Testis (tissue), 3 donors: ENCODE data around the gene MBTPS2. TPM values are rescaled to one million over a fixed set of nuclear protein-coding genes. Genes with fewer than 3 reads are reported as not detected.
A peak's percentile ranks its signal among the peaks of the same experiment; 100 is the strongest.
"Not testable (repeated sequence)": the region's sequence is repeated elsewhere in the genome, so short reads cannot be mapped to it uniquely, and the experiment has no call there.

ENCODE experiments used
- DNase-seq: peaks from one replicate; pipeline ENCODE4 v3.0.0-alpha.2; 2019
- H3K27ac ChIP-seq, 2 donors: fragments of 200-600 bp; sonication (generic); one replicate each; pipeline ENCODE4 v1.5.1; 2019
- H3K27me3 ChIP-seq: fragments of 200-600 bp; sonication (generic); one replicate; pipeline ENCODE4 v1.5.1; 2019
- H3K36me3 ChIP-seq: fragments of 200-600 bp; sonication (generic); one replicate; pipeline ENCODE4 v1.5.1; 2017; ENCODE audit warnings: low read depth; ENCODE audit errors: missing control alignments
- H3K4me1 ChIP-seq: fragments of 200-600 bp; sonication (generic); one replicate; pipeline ENCODE4 v1.5.1; 2019
- H3K4me3 ChIP-seq, 2 donors: fragments of 200-600 bp; sonication (generic); one replicate each; pipeline ENCODE4 v1.5.1; 2017 to 2019
- H3K9me3 ChIP-seq: fragments of 200-600 bp; sonication (generic); one replicate; pipeline ENCODE4 v1.5.1; 2017
- POLR2A ChIP-seq: fragments of 450-650 bp; IDR thresholded peaks from one replicate; pipeline ENCODE4 v1.6.1; 2017; ENCODE audit warnings: antibody characterized with exemption, mild to moderate bottlenecking, moderate library complexity
- WGBS, 2 donors: methylation state at CpG; one replicate each; pipeline ENCODE4 v1.1.5; 2018; 5-methylcytosine and 5-hydroxymethylcytosine counted together
- intact Hi-C: fragments of 100-400 bp; cut with DNase I; formaldehyde crosslinking; loops from one replicate; pipeline ENCODE4 v1.15.1; 2023; ENCODE audit warnings: low total_unique reads
- polyA plus RNA-seq: library from polyadenylated mRNA; stranded (reverse); fragments of 350-450 nt; fragmentation: Illumina TruSeq; extraction: RNeasy Lipid Tissue Mini Kit (QIAGEN cat#74804); gene quantifications from one replicate; pipeline ENCODE4 v1.2.3, GENCODE V29; 2014; ENCODE audit warnings: low read depth, low replicate concordance; ENCODE audit not compliant: insufficient read depth
- total RNA-seq, 2 donors: library from RNA; depleted of rRNA; stranded (reverse); fragments of >200 nt; gene quantifications; one replicate each; pipeline ENCODE4 v1.2.3, GENCODE V29; 2016
- TF ChIP-seq, protein P1 (sequence below), 3 experiments: fragments of 450-650 bp in 2 of 3; fragments of 200-600 bp in 1 of 3; sonication (generic) in 1 of 3; IDR thresholded peaks; one replicate each; pipeline ENCODE4 v1.5.1; 2016 to 2019; ENCODE audit warnings: antibody characterized with exemption in 3 of 3, mild to moderate bottlenecking in 2 of 3, moderate library complexity in 1 of 3

MBTPS2 gene
- total and polyA plus RNA-seq, 3 donors from 2014 or later, result 8.5 to 11.4 (median 11.4) TPM

DNA sequence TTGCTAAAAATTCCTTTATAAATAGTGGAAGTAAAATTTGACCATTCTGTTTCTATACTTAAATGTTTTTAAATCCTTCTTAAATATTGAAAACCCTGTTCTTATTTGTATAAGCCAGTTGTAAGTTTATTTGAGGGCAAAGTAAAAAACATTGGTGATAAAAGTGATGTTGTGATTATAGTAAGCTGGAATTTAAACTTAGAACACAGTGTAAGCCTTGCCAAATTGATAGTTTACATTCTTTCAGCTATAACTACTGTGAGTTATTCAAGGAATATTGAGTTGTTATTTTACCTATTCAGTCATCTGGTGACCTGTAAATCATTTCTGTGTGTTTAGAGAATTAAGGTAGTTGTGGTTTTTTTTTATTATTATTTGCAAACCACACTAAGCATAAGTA, 26.0 kb downstream of the MBTPS2 start:
- Histone ChIP-seq H3K27ac (no peak overlapping the region), H3K27me3 (no peaks in the 10 kb centered on the region), H3K9me3 (no peaks in the 10 kb centered on the region), H3K4me3 (no peak overlapping the region), H3K4me1 (no peaks in the 10 kb centered on the region), H3K36me3 (no peaks in the 10 kb centered on the region)
- intact Hi-C loops, result no loop called here
- TF ChIP-seq POLR2A, result no peak
- TF ChIP-seq, protein P1, sequence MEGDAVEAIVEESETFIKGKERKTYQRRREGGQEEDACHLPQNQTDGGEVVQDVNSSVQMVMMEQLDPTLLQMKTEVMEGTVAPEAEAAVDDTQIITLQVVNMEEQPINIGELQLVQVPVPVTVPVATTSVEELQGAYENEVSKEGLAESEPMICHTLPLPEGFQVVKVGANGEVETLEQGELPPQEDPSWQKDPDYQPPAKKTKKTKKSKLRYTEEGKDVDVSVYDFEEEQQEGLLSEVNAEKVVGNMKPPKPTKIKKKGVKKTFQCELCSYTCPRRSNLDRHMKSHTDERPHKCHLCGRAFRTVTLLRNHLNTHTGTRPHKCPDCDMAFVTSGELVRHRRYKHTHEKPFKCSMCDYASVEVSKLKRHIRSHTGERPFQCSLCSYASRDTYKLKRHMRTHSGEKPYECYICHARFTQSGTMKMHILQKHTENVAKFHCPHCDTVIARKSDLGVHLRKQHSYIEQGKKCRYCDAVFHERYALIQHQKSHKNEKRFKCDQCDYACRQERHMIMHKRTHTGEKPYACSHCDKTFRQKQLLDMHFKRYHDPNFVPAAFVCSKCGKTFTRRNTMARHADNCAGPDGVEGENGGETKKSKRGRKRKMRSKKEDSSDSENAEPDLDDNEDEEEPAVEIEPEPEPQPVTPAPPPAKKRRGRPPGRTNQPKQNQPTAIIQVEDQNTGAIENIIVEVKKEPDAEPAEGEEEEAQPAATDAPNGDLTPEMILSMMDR (IDR thresholded peaks at IDR 0.05), result no peak
- no peak for DNase-seq

DNA sequence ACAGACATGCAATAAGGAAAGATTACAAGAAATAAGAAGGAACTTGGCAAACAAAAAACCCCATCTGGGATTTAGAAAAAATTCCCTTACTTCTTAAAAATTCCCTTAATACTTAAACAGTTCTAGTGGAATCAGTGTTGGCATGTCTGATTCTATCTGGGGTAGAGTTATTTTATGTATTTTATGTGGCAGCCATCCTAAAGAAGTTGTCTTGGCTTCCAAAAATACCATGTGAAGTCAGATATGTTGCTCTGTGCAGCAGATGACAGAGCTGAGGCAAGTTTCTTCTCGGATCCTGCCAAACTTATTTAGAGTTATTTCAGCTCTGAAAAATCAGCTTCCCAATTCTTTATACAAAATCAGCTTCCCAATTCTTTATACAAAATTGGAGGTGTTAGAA, 31.1 kb downstream of the MBTPS2 start:
- Histone ChIP-seq H3K27me3 (no peaks in the 10 kb centered on the region), H3K36me3 (no peaks in the 10 kb centered on the region), H3K9me3 (no peaks in the 10 kb centered on the region), H3K27ac (no peak overlapping the region), H3K4me3 (no peak overlapping the region), H3K4me1 (no peaks in the 10 kb centered on the region)
- WGBS, 2 donors, result 50 to 54% methylated on average over 1 of the region's 1 CpG
- TF ChIP-seq, protein P1 (IDR thresholded peaks at IDR 0.05), result no peak
- no peak for TF ChIP-seq POLR2A
- intact Hi-C loops, result no loop called here
- DNase-seq, result no peak

DNA sequence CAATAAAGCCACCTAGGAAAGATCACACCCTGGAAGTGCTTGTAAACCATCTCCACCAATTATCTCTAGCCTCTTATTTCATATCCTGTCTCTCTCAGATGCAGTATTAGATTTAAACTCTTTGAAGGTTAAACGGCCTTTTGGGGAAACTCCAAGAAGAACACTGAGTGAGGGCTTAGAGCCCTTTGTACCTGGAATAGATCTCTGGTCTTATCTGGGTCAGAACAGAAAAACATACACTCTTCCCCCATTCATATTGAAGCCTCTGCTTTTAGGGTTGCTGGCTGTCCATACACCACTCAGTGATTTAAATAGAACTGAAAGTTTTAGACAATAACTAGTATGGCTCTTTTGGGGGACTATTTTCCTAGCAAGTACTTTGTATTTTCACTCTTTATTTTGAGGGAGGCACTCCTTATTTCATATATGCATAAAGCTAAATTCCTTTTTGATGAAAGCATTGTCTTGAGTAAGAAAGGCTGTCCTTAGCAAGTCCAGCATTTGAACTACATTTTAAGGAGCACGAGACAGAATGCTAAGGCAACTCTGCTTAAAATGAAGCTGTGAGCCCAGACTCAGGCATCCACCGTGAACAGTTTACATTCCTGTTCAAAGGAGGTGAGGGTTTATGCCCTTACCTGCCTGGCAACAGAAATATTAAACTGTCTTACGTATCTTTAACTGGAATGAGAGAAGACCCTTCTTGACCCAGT, 33.8 kb downstream of the MBTPS2 start:
- intact Hi-C loops, result no loop called here
- Histone ChIP-seq H3K4me3 (no peak overlapping the region), H3K4me1 (no peaks in the 10 kb centered on the region), H3K27me3 (no peaks in the 10 kb centered on the region), H3K27ac (peak overlapping the region in 1 of 2 donors; percentile 36), H3K9me3 (no peaks in the 10 kb centered on the region), H3K36me3 (no peaks in the 10 kb centered on the region)
- TF ChIP-seq POLR2A, result no peak
- TF ChIP-seq, protein P1 (IDR thresholded peaks at IDR 0.05), result no peak
- WGBS, 2 donors, result 57 to 58% methylated on average over 4 of the region's 4 CpGs
- DNase-seq, result no peak

DNA sequence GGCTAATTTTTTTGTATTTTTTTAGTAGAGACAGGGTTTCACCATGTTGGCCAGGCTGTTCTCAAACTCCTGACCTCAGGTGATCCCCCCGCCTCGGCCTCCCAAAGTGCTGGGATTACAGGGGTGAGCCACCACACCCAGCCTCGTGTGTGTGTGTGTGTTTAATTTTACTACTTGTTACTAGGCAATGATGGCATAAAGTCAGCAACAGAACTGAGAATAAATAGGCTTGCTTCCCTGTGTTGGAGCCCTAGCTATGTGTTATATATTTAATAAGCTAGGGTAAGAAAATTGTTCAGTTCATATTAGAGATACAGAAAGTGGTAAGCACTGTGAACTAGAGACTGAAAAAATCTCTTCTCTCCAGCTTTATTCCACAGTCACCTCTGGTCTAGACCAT, 34.8 kb downstream of the MBTPS2 start:
- H3K27ac ChIP-seq, H3K36me3 ChIP-seq, H3K9me3 ChIP-seq, intact Hi-C loops, H3K27me3 ChIP-seq, DNase-seq, H3K4me3 ChIP-seq, H3K4me1 ChIP-seq: not testable (repeated sequence)
- WGBS, 2 donors, result 79 to 80% methylated on average over 3 of the region's 3 CpGs

DNA sequence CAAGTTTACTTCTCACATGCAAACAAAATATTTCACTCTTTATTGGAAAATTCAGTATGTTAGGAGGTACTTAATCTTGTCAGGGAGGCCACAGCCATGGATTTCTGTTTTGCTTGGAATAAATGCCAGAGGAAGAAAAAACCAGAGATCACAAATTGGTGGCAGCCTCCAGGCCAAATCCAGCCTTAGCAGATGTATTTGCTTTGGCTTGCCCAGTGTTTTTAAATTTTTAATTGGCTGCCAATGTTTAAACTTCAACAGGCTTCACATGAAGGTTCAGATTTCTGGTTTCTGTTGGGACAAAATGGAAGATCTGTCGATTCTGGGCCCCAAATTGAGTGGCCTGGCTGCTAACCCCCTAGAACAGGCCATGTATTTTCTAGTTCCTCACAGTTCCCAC, 35.6 kb downstream of the MBTPS2 start:
- no peaks in the 10 kb centered on the region for H3K36me3 ChIP-seq
- TF ChIP-seq POLR2A, result no peak
- TF ChIP-seq, protein P1 (IDR thresholded peaks at IDR 0.05), result no peak
- no peaks in the 10 kb centered on the region for H3K27me3 ChIP-seq
- WGBS, 2 donors, result 60 to 100% methylated on average over 1 of the region's 1 CpG
- no peak overlapping the region for H3K4me3 ChIP-seq
- H3K4me1 ChIP-seq, result no peaks in the 10 kb centered on the region
- no peaks in the 10 kb centered on the region for H3K9me3 ChIP-seq
- DNase-seq, result no peak
- H3K27ac ChIP-seq, result no peak overlapping the region
- intact Hi-C loops, result no loop called here
